A549 treated with Mapracorat at 1 μM for 4 hours (cell line): ENCODE measurements around the gene CBFA2T3. TPM values are rescaled to one million over a fixed set of nuclear protein-coding genes. Genes with fewer than 3 reads are reported as not detected.

Experiments used
- total RNA-seq: library from RNA; stranded (reverse); fragments of 200-300 nt; extraction: Qiagen RNA extraction; gene quantifications from 5 replicates; pipeline ENCODE4 v1.2.3, GENCODE V29; 2022

CBFA2T3 gene
- 0.40 to 0.86 TPM (median 0.63 TPM) in 5 replicates for total RNA-seq

GRCh38 chr16:88977018-88977811 is at the start of gene CBFA2T3:
CBFA2T3 (minus strand) TSS chr16:88977207; CDS start chr16:88976807, 400 bp downstream.

GRCh38 chr16:88866151-88866920 is 110.7 kb downstream of the CBFA2T3 start, which contains the start of gene PABPN1L:
PABPN1L (minus strand) TSS chr16:88866660; CDS start chr16:88866606, 54 bp downstream.

GRCh38 chr16:88856828-88857727 is 119.9 kb downstream of the CBFA2T3 start, which contains the start of the genes GALNS and TRAPPC2L:
GALNS (minus strand) TSS chr16:88856947; CDS start chr16:88856877, 70 bp downstream.
TRAPPC2L (plus strand) TSS chr16:88857127; CDS start chr16:88857151, 24 bp downstream.

Other genes with a start within 250 kb of the CBFA2T3 start
- gene PIEZO1, start 192.0 kb downstream of the CBFA2T3 start, total RNA-seq = 101 to 154 TPM (median 139 TPM) in 5 replicates
- gene CDT1, start 173.4 kb downstream of the CBFA2T3 start, total RNA-seq = 24.3 to 34.5 TPM (median 31.0 TPM) in 5 replicates
- 318 to 449 TPM (median 401 TPM) in 5 replicates for gene APRT, start 165.3 kb downstream of the CBFA2T3 start, total RNA-seq
- 34.7 to 47.1 TPM (median 46.9 TPM) in 5 replicates for gene GALNS, start 120.3 kb downstream of the CBFA2T3 start, total RNA-seq
- 93.2 to 131 TPM (median 108 TPM) in 5 replicates for gene TRAPPC2L, start 120.1 kb downstream of the CBFA2T3 start, total RNA-seq
- not detected in 5 replicates for gene PABPN1L, start 110.5 kb downstream of the CBFA2T3 start, total RNA-seq
- 16.0 to 21.2 TPM (median 19.4 TPM) in 5 replicates for gene ACSF3, start 116.6 kb upstream of the CBFA2T3 start, total RNA-seq
- 0.07 to 0.15 TPM (median 0.08 TPM) in 5 replicates for gene CDH15, start 194.5 kb upstream of the CBFA2T3 start, total RNA-seq
- gene SLC22A31, start 223.3 kb upstream of the CBFA2T3 start, total RNA-seq = 0.90 to 1.9 TPM (median 1.2 TPM) in 5 replicates
- 6.8 to 11.6 TPM (median 9.6 TPM) in 5 replicates for gene ZNF778, start 240.5 kb upstream of the CBFA2T3 start, total RNA-seq